WERI-Rb-1 (cell line): Measurements from ENCODE around the gene FAM184B.

Experiments
- DNase-seq: peaks from one replicate; pipeline ENCODE4 v3.0.0-alpha.2; 2020
- H3K27ac ChIP-seq: fragments of 250-450 bp; sonication (Bioruptor Pico); 2 replicates; pipeline ENCODE4 v1.5.1; 2020; ENCODE audit warnings: mild to moderate bottlenecking, moderate library complexity
- H3K27me3 ChIP-seq: fragments of 250-450 bp; sonication (Bioruptor Pico); 2 replicates; pipeline ENCODE4 v1.5.1; 2021; ENCODE audit warnings: mild to moderate bottlenecking, low read depth, moderate library complexity; ENCODE audit not compliant: insufficient read depth, severe bottlenecking
- H3K36me3 ChIP-seq: fragments of 250-450 bp; sonication (Bioruptor Pico); 2 replicates; pipeline ENCODE4 v1.5.1; 2020; ENCODE audit warnings: mild to moderate bottlenecking, moderate library complexity
- H3K4me3 ChIP-seq: 2 replicates; pipeline ENCODE4 v1.5.1; 2011; ENCODE audit warnings: low read depth, mild to moderate bottlenecking, control low read depth, low read length
- H3K9me3 ChIP-seq: fragments of 250-450 bp; sonication (Bioruptor Pico); 2 replicates; pipeline ENCODE4 v1.5.1; 2021; ENCODE audit warnings: mild to moderate bottlenecking, moderate library complexity; ENCODE audit not compliant: severe bottlenecking
- CTCF ChIP-seq: IDR thresholded peaks from 2 replicates; pipeline ENCODE4 v1.5.1; 2011; ENCODE audit warnings: low read depth, mild to moderate bottlenecking, control low read depth, inconsistent platforms, low read length

Gene FAM184B

GRCh38 chr4:17722356-17722700 is 59.1 kb downstream of the FAM184B start:
- Histone ChIP-seq H3K4me3 (no peak overlapping the region), H3K36me3 (no peaks in the 10 kb centered on the region), H3K9me3 (peaks cover 3% of the 10 kb centered on the region), H3K27me3 (no peaks in the 10 kb centered on the region), H3K27ac (no peak overlapping the region)
- DNase-seq: no peak
- TF ChIP-seq CTCF: no peak

- H3K4me3 ChIP-seq: no peak overlapping the region
- no peaks in the 10 kb centered on the region for H3K9me3 ChIP-seq
- H3K27ac ChIP-seq: no peak overlapping the region
- H3K36me3 ChIP-seq: no peaks in the 10 kb centered on the region
- no peak for DNase-seq
- H3K27me3 ChIP-seq: no peaks in the 10 kb centered on the region
- TF ChIP-seq CTCF: no peak
Observed at GRCh38 chr4:17721496-17722355, 59.7 kb downstream of the FAM184B start.

DNA sequence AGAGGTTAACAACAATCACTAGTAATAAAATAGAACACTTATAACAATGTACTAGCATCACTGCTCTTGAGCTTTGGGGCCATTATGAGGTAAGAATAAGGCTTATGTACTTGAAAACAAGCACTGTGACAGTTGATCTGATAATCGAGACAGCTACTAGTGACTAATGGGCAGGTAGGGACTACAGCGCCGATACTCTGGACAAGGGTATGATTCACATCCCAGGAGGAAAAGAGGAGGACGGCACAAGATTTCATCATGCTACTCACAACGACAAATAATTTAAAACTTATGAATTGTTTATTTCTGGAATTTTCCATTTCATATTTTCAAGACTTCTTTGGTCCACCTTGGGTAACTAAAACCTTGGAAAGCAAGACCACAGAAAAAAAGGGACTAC is 62.3 kb downstream of the FAM184B start:
- no peaks in the 10 kb centered on the region for H3K36me3 ChIP-seq
- H3K4me3 ChIP-seq: no peak overlapping the region

GRCh38 chr4:17718471-17718870 is 63.0 kb downstream of the FAM184B start:
- no peak for TF ChIP-seq CTCF
- no peaks in the 10 kb centered on the region for H3K36me3 ChIP-seq
- no peak overlapping the region for H3K4me3 ChIP-seq
- no peaks in the 10 kb centered on the region for H3K9me3 ChIP-seq
- H3K27me3 ChIP-seq: no peaks in the 10 kb centered on the region
- no peak for DNase-seq
- H3K27ac ChIP-seq: no peak overlapping the region

More for the DNA sequence above, 62.3 kb downstream of the FAM184B start:
- Histone ChIP-seq H3K27me3 (no peaks in the 10 kb centered on the region), H3K27ac (no peak overlapping the region), H3K9me3 (no peaks in the 10 kb centered on the region)
- no peak for TF ChIP-seq CTCF
- DNase-seq: no peak

GRCh38 chr4:17717301-17717700 is 64.1 kb downstream of the FAM184B start:
- Histone ChIP-seq H3K4me3 (no peak overlapping the region), H3K9me3 (no peaks in the 10 kb centered on the region), H3K27me3 (no peaks in the 10 kb centered on the region), H3K27ac (no peak overlapping the region), H3K36me3 (no peaks in the 10 kb centered on the region)
- no peak for TF ChIP-seq CTCF
- DNase-seq: no peak

DNA sequence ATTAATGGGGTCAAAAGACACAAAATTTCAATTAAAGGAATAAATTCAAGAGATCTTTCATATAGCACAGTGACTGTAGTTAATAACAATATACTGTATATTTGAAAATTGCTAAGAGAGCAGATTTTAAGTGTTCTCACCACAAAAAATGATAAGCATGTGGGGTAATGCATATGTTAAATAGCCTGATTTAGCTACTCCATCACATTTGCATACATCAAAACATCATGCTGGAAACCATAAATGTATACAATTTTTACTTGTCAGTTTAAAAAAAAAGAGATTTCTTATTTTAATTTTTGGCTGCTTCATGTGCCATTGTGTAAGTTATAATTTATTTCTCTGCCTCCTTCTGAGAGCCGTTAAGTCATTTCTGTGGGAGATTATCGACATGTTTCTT is 65.9 kb downstream of the FAM184B start:
- Histone ChIP-seq H3K27me3 (no peaks in the 10 kb centered on the region), H3K27ac (no peak overlapping the region), H3K9me3 (no peaks in the 10 kb centered on the region), H3K36me3 (no peaks in the 10 kb centered on the region), H3K4me3 (no peak overlapping the region)
- DNase-seq: no peak
- TF ChIP-seq CTCF: no peak
